Ishikawa (cell line): Measurements from ENCODE around the gene ZNF841.

Experiments used
- CEBPB ChIP-seq: IDR thresholded peaks from 2 replicates; pipeline ENCODE4 v1.6.1; 2012
- CREB1 ChIP-seq: IDR thresholded peaks from 2 replicates; pipeline ENCODE4 v1.6.1; 2012; ENCODE audit warnings: low read depth
- TCF12 ChIP-seq: IDR thresholded peaks from 2 replicates; pipeline ENCODE4 v1.6.1; 2012; ENCODE audit warnings: low read depth
- YY1 ChIP-seq: IDR thresholded peaks from 2 replicates; pipeline ENCODE4 v1.6.1; 2012; ENCODE audit warnings: low read depth

Gene ZNF841

GRCh38 chr19:52020506-52020905 is 75.1 kb downstream of the ZNF841 start:
- TF ChIP-seq YY1: no peak
- TF ChIP-seq TCF12: no peak
- no peak for TF ChIP-seq CREB1
- no peak for TF ChIP-seq CEBPB
